22Rv1 (cell line): ENCODE results near the gene SKIC3.

Source experiments
- H3K27ac ChIP-seq: fragments of 450-650 bp; 2 replicates; pipeline ENCODE4 v1.5.1; 2017
- CTCF ChIP-seq: fragments of 450-650 bp; IDR thresholded peaks from 2 replicates; pipeline ENCODE4 v1.5.1; 2017; ENCODE audit warnings: mild to moderate bottlenecking
- ZFX ChIP-seq: fragments of 450-650 bp; IDR thresholded peaks from 2 replicates; pipeline ENCODE4 v1.6.1; 2017; ENCODE audit warnings: antibody characterized with exemption, borderline replicate concordance

SKIC3 gene

GRCh38 chr5:95555553-95555952 is 776 bp upstream of the SKIC3 start:
- TF ChIP-seq CTCF (no peak), ZFX (no peak)
- peak overlapping the region; percentile 72 for H3K27ac ChIP-seq

GRCh38 chr5:95554331-95554646 is 488 bp downstream of the SKIC3 start:
- peak overlapping the region; percentile 72 for H3K27ac ChIP-seq
- TF ChIP-seq ZFX (no peak), CTCF (no peak)

- TF ChIP-seq ZFX, result no peak
- TF ChIP-seq CTCF, result no peak
- no peak overlapping the region for H3K27ac ChIP-seq
Measured at GRCh38 chr5:95549030-95549429, 5.7 kb downstream of the SKIC3 start.

- TF ChIP-seq ZFX, result no peak
- no peak for TF ChIP-seq CTCF
- H3K27ac ChIP-seq, result peak overlapping the region; percentile 39
Measured at GRCh38 chr5:95543017-95543705, 11.6 kb downstream of the SKIC3 start.

GRCh38 chr5:95537501-95537900 is 17.3 kb downstream of the SKIC3 start:
- H3K27ac ChIP-seq, result no peak overlapping the region
- no peak for TF ChIP-seq ZFX
- no peak for TF ChIP-seq CTCF

- no peak overlapping the region for H3K27ac ChIP-seq
- TF ChIP-seq CTCF (no peak), ZFX (no peak)
Measured at GRCh38 chr5:95533761-95534160, 21.0 kb downstream of the SKIC3 start.

GRCh38 chr5:95533106-95533505 is 21.7 kb downstream of the SKIC3 start:
- TF ChIP-seq CTCF, result no peak
- no peak for TF ChIP-seq ZFX
- H3K27ac ChIP-seq, result no peak overlapping the region
